AG09319 (cell line): Measurements from ENCODE around the gene PSMD2.
A peak's percentile ranks its signal among the peaks of the same experiment; 100 is the strongest.

Source experiments
- DNase-seq: peaks from one replicate; pipeline ENCODE4 v3.0.0-alpha.2; 2010; ENCODE audit warnings: low read depth; ENCODE audit errors: extremely low read depth
- TF ChIP-seq, protein P1 (sequence below): IDR thresholded peaks from 2 replicates; pipeline ENCODE4 v1.5.1; 2011; ENCODE audit warnings: low read depth, mild to moderate bottlenecking, inconsistent platforms, low read length, moderate library complexity

PSMD2 gene

DNA sequence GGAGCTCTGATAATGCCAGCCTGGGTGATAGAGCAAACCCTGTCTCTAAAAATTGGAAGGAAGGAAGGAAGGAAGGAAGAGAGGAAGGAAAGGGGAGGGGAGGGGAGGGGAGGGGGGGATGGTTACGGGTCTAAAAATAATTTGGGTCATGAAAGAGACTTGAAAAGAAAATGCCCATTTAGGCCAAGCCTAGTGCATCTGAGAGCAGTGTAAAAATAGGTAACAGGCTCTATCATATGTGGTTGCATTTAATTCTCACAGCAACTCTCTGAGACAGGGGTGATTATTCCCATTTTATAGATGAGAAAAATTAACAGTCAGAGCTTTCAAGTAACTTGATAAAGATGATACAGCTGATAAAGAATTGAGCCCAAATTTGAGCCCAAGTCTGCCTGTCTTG, 26.8 kb upstream of the PSMD2 start:
- TF ChIP-seq, protein P1, sequence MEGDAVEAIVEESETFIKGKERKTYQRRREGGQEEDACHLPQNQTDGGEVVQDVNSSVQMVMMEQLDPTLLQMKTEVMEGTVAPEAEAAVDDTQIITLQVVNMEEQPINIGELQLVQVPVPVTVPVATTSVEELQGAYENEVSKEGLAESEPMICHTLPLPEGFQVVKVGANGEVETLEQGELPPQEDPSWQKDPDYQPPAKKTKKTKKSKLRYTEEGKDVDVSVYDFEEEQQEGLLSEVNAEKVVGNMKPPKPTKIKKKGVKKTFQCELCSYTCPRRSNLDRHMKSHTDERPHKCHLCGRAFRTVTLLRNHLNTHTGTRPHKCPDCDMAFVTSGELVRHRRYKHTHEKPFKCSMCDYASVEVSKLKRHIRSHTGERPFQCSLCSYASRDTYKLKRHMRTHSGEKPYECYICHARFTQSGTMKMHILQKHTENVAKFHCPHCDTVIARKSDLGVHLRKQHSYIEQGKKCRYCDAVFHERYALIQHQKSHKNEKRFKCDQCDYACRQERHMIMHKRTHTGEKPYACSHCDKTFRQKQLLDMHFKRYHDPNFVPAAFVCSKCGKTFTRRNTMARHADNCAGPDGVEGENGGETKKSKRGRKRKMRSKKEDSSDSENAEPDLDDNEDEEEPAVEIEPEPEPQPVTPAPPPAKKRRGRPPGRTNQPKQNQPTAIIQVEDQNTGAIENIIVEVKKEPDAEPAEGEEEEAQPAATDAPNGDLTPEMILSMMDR: no peak
- DNase-seq: no peak

GRCh38 chr3:184275381-184275701, 23.7 kb upstream of the PSMD2 start:
- TF ChIP-seq, protein P1: no peak
- DNase-seq: no peak

DNA sequence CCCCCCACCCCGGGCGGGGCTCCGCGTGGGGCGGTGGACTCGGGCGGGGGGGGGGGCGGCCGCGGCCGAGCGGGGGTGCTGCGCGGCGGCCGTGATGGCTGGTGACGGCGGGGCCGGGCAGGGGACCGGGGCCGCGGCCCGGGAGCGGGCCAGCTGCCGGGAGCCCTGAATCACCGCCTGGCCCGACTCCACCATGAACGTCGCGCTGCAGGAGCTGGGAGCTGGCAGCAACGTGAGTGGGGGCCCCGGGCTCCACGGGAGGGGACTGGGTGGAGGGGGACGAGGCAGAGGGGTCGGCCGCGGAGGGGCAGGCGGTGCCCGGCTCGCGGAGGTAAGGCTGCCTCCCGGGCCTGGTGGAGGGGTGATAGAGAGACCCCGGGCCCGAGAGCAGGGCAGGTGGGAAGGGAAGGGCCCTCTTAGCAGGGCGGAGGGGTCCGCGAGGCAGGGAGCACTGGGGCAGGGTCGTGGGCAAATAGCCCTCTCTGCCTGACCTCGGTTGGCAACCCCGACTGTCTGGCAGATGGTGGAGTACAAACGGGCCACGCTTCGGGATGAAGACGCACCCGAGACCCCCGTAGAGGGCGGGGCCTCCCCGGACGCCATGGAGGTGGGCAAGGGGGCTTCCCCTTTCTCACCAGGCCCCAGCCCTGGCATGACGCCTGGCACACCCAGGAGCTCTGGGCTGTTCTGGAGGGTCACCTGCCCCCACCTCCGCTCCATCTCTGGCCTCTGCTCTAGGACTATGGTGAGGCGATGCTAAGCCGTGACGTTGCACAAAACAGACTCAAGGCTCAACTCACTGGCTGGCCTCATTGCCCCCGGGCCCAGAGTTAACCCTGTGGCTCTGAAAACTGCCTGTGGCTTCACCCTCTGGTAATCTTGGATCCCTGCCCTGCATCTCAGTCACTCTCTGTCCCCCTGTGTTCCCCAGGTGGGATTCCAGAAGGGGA, 22.8 kb upstream of the PSMD2 start, which contains the start of gene ECE2:
ECE2 (plus strand) TSS at position 62 of the 950 bp plus-strand sequence; CDS start at position 194, 132 bp downstream.
- DNase-seq: no peak
- TF ChIP-seq, protein P1: no peak

- DNase-seq: no peak
- TF ChIP-seq, protein P1: no peak
These were observed 21.7 kb upstream of the PSMD2 start for GRCh38 chr3:184277366-184277765.

GRCh38 chr3:184282941-184283340, 16.1 kb upstream of the PSMD2 start:
- DNase-seq: no peak
- TF ChIP-seq, protein P1: no peak

GRCh38 chr3:184283681-184284080, 15.4 kb upstream of the PSMD2 start:
- DNase-seq: no peak
- TF ChIP-seq, protein P1: no peak

GRCh38 chr3:184284696-184285095, 14.3 kb upstream of the PSMD2 start:
- TF ChIP-seq, protein P1: peak; percentile 41
- DNase-seq: no peak
